HG03571 (cell line): Measurements from ENCODE around the gene NXPE3.
A peak's percentile ranks its signal among the peaks of the same experiment; 100 is the strongest.

Source experiments
- ATAC-seq: cut with Tn5 transposase; IDR thresholded peaks from one replicate; pipeline ENCODE4 v1.9.1; 2021; ENCODE audit not compliant: unreplicated experiment

The NXPE3 gene

DNA sequence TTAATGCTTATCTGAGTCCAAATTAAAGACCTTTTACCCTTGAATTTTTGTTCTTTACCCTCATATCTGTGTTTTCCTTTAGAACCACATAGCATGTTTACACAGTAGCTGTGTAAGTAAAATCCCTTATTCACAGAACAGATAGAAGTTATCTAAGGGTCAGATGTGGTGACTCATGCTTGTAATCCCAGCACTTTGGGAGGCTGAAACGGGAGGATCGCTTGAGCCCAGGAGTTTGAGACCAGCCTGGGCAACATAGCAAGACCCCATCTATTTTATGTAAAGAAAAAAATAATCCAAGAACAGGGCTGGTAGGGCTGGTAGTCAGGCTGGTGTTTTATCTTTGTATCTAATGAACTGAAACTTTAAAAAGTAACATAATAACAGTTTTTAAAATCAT is 23.2 kb downstream of the NXPE3 start:
- no peak for ATAC-seq

DNA sequence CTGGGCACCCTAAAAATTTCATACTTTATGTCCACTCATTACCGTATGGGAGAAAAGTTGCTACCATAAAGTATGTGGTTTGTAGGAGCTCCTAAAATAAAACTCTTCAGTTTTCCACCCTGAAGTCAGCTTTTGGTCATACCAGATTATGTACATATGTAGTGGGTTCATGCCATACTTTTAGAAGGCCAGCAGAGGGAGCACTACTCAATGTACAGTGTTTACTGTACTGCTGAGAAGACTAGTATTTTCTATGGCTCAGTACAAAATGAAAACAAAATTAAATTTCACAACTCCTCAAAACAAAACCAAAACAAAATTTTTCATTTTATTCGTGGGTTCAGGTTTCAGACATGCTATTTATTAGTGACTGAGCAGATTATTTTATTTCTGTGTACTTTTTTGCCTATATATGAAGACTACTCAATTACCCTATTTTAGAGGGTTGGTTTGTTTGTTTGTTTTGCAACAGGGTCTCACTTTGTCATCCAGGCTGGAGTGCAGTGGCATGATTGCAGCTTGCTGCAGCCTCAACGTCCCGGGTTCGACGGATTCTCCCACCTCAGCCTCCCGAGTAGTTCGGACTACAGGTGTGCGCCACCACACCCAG is 24.3 kb downstream of the NXPE3 start:
- peak; percentile 95 for ATAC-seq

DNA sequence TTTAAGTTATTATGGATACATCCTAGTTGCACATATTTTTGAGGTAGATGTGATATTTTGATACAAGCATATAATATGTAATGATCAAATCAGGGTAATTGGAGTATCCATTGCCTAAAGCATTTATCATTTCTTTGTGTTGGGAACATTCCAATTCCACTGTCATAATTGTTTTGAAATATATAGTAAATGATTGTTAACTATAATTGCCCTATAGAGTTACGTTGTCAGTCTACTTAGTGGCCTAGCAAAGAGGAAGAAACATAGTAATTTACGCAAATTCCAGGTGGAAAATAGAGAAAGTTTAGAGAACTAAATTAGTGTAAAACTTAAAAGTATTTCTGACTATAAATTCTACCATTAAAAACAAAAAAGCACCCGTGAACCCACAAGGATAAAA is 24.9 kb downstream of the NXPE3 start:
- ATAC-seq, result no peak

DNA sequence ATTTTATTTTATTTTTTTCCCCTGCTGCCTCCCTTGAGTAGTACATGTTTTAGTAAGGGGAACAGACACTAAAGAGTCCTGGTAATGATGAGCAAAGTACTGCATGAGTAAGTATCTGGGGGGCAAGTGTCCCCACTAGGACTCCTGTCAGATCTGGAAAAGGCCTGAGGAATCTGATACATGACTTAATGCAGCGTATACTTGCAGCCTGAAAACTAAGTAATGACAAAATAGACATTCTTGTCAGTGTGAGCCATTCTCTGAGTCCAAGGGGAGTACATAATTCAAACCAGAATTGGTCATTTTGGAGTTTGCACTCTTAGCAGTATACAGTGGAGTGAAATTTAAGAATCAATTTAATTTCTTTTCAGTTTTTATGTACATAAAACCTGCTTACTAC is 27.5 kb downstream of the NXPE3 start:
- ATAC-seq, result no peak

DNA sequence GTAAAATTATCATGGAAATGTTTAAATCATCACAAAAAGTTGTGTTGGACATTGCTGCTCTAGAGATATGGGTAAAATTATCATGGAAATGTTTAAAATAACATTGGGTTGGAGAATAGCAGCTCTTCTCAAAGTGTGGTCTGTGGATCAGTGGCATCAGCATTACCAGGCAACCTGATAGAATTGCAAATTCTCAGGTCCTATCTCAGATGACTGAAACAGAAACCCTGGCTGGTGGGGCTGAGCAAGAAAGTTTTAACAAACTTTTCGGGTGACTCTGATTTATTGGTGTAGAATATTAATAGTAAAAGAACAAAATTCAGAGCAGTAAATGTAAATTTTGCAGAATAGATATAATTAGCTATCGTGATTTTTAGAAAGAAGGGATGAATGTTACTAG is 28.9 kb downstream of the NXPE3 start:
- peak; percentile 42 for ATAC-seq

DNA sequence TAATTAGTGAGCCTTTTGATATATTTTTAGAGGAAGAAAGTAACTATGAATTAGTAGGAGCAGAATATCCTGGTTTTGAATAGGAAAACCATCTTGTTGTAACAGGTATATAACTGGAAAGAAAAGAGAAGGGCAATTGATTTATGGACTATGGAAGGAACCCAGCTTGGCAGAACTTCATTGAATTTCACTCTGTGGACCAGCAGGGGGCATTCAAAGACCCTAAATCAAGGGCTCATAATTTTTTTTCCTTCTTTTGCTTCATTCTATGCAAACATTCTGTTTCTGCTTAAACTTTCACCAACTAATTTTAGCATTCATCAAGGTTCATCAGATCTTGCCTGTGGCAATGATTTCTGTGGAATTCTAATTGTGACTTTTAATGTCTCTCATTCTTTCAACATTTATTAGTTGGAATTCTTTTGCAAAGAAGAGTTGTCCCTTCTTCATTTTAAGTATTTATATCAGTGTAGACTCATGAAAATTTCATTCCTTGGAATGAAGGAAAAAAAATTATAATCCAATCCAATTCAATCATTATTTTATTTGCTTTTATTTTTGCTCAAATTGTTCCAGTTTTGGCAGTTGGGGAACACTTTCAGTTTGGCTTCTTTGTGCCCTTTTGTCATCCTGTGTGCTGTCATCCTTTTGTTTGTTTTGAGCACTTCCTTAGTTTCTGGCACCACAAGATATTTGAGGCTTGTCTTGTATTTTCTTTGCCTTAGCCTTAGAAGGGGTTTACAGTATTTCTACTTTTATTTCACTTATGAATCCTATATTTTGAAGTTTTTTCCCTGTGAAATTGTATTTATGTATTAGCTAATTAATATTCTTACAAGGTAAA is 30.4 kb downstream of the NXPE3 start:
- ATAC-seq, result no peak

DNA sequence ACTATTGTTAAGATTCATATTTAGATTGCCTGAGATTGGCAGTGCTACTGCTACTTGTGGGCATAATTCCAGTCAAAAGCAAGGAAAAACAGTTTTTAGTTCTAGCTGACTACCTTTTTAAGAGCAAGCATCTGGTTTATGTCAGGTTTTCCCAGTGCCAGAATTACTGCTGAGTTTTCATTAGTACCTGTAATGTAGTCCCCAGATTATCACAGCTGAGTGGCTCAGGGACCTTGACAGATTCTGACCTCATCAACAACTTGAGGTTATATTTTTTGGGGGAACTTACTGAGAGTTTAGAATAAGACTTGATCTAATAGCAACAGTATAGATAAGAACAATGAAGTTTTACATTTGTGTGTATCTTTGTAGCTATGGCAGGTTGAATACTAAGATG is 31.0 kb downstream of the NXPE3 start:
- no peak for ATAC-seq

DNA sequence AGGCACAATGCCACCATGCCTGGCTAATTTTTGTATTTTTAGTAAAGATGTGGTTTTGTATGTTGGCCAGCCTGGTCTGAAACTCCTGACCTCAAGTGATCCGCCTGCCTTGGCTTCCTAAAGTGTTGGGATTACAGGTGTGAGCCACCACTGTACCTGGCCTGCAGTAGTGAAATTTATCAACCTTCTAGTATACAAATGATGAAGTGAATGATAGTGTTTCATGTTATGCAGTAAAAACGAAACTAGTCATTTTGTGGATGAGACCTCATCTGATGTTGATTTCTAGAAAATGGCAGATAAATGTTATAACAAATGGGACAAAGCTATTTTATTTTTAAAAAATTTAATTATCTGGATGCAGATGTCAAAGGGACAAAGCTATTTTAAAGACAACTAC is 32.9 kb downstream of the NXPE3 start:
- no peak for ATAC-seq

DNA sequence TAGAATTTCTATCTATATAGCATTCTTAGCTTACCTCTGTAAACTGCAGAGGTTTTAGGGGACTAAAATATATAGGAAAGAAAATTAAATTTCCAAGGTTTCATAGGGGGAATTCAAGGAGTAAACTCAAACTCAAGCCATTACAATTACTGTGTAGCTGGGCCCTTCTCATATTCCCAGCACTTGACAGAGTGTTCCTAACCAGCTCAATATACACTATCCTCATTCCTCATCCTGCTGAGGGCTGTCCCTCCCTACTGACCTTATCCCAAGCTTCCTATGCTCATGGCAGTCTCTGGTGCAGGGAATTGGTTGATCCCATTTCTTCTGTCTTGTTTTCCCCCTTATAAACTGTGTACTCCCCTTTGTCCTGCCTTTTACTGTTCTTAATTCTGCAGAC is 33.9 kb downstream of the NXPE3 start:
- no peak for ATAC-seq

DNA sequence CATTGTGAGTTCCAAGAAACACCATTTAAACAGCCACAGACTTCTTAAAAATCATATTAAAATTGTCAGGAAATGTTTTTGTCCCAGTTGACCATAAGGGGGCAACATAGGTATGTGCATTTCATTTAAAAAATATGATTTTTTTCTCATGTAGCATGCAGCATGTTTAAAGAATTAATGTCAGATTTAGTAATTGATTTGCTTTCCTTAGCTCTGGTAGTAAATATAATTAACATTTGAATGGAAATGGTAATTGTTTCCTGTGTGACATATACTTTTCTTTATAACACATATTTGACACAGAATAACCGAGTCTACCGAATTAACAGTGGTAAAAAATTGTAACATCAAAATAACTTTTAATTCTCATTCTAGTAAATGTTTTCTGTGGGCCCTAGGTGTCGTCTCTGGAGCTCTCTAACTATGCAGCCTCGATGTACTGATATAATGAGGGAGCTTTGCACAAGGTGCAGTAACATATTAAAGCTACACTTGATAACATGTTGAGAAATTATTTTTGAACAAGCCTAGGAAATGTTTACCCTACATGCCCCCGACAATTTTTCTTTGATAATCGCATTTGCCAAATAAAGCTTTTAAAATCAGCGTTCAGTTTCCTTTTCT is 34.9 kb downstream of the NXPE3 start:
- no peak for ATAC-seq

DNA sequence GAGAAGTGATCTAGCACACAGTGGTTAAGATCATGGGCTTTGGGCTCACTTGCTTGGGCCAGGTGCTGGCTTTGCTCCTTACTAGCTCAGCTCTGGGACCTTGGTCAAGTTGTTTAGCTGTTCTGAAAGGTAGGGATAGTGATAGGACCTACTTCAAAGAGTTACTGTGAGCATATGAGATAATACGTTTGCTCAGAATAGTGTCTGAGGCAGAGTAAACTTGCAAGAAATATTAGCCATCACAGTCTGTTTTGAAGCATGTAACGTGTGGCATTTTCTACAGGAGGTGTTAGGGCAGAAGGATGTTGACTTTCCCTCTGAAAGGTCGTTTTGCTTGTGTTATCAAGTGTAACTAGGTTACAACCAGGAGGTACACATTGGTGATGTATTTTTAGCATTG is 35.8 kb downstream of the NXPE3 start:
- no peak for ATAC-seq

DNA sequence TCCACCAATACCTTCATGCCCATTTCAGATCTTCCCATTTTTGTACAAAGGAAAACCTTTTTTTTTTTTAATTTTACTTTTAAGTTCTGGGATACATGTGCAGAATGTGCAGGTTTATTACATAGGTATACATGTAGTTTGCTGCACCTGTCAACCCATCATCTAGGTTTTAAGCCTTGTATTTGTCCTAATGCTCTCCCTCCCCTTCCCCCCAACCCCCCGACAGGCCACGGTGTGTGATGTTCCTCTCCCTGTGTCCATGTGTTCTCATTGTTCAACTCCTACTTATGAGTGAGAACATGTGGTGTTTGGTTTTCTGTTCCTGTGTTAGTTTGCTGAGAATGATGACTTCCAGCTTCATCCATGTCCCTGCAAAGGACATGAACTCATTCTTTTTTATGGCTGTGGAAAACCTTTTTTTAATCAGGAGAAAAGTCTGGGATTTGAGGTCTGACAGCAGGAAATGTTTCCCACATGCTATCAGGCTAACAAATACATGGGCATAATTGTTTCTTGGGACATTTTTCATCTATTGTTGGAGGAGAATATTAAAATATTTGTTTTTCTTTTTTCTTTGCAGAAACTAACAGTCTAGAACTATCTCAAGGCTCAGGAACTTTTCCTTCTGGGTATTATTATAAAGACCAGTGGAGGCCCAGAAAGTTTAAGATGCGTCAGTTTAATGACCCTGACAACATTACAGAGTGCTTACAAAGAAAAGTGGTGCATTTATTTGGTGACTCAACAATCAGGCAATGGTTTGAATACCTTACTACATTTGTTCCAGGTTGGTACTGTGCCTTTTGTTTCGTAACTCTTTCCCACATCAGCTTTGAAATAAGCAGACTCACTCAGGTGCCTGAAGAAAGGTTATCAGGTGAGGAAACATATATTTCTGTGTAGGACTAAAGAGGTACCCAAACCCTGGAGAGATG is 37.5 kb downstream of the NXPE3 start:
- no peak for ATAC-seq

DNA sequence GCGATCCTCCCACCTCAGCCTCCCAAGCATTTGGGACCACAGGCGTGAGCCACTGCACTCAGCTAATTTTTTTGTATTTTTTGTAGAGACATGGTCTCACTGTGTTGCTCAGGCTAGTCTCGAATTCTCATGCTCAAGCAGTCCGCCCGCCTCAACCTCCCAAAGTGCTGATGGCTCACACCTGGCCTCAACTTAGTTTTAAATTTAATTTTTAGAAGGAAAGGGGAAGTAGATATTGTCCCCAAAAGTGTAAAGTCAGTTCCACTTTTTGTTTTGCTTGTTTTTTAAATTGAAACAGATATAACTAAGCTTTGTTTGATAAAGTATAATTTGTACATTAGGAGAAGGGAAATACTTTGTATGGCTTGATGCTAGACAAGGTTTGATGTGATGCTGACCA is 39.0 kb downstream of the NXPE3 start:
- peak; percentile 38 for ATAC-seq

DNA sequence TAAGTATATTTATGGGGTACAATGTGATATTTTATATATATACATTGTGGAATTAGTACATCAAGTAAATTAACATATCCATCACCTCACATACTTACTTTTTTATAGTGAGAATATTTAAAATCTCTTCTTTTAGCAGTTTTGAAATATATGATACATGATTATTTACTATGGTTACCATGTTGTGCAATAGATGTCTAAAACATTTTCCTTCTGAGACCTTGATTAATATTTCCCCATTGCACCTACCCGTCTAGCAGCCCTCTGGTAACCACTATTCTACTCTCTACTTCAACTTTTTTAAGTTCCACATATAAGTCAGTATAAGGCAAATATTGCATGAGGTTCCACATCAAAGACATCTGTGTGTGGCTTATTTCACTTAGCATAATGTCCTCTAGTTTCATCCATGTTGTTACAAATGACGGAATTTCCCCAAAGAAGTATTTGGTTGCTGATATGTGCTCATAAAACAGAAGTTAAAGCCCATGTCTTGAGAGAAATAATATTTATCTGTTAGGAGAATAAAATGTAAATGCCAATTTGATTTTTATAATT is 40.7 kb downstream of the NXPE3 start:
- no peak for ATAC-seq

DNA sequence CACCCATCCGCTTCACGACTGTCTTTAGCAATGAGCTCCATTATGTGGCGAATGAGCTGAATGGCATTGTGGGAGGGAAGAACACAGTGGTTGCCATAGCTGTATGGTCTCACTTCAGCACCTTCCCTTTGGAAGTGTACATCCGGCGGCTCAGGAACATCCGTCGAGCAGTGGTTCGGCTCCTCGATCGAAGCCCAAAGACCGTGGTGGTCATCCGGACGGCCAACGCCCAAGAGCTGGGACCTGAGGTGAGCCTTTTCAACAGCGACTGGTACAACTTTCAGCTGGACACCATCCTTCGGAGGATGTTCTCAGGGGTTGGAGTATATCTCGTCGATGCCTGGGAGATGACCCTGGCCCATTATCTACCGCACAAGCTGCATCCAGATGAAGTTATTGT is 42.5 kb downstream of the NXPE3 start:
- ATAC-seq, result no peak

DNA sequence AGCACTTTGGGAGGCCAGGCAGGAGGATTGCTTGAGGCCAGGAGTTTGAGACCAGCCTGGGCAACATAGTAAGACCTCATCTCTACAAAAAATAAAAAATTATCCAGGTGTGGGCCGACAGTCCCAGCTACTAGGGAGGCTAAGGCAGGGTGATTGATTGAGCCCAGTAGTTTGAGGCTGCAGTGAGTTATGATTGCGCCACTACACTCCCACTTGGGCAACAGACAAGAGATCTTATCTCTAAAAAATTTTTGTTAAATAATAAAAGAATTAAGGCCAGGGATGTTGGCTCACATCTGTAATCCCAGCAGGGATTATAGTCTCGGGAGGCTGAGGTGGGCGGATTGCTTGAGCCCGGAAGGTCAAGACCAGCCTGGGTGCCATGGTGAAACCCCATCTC is 44.5 kb downstream of the NXPE3 start:
- no peak for ATAC-seq

DNA sequence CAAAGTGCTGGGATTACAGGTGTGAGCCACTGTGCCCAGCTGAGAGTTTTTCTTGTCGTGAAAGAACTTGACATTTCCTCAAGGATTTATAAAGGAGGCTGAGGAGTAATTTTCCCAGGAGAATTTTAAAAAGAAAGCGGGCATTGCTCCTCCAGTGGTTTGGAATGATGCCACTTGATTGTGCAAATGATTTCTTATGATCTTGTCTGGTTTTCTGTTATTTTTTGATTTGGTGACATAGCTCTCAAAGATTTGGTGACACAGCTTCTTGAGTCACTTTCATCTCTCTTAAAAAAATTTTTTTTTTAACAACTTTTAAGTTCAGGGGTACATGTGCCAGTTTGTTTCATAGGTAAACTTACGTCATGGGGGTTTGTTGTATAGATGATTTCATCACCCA is 45.7 kb downstream of the NXPE3 start:
- ATAC-seq, result no peak

DNA sequence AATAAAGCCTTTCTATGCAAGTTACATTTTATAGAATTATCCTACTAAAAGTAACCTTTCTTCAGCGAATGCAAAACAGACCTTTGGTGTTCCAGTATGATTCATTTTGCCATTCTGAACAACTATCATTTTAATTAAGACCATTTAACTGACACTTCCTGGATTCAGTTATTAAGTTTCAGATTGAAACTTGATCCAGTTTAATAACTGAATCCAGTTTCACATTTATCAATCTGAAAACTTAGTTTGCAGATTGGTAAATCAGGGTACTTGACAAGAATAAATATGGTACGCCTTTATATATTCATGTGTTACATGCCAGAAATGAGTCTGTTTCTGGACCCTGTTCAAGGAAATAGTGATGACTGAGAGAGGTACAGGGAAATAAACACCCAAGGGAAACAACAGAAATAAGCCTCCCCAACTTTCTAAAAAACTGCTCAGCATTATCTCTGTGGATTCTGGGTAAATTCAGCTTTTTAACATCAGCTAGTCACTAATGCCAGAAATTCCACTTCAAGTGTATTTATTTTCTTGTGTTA is 47.0 kb downstream of the NXPE3 start:
- ATAC-seq, result no peak

DNA sequence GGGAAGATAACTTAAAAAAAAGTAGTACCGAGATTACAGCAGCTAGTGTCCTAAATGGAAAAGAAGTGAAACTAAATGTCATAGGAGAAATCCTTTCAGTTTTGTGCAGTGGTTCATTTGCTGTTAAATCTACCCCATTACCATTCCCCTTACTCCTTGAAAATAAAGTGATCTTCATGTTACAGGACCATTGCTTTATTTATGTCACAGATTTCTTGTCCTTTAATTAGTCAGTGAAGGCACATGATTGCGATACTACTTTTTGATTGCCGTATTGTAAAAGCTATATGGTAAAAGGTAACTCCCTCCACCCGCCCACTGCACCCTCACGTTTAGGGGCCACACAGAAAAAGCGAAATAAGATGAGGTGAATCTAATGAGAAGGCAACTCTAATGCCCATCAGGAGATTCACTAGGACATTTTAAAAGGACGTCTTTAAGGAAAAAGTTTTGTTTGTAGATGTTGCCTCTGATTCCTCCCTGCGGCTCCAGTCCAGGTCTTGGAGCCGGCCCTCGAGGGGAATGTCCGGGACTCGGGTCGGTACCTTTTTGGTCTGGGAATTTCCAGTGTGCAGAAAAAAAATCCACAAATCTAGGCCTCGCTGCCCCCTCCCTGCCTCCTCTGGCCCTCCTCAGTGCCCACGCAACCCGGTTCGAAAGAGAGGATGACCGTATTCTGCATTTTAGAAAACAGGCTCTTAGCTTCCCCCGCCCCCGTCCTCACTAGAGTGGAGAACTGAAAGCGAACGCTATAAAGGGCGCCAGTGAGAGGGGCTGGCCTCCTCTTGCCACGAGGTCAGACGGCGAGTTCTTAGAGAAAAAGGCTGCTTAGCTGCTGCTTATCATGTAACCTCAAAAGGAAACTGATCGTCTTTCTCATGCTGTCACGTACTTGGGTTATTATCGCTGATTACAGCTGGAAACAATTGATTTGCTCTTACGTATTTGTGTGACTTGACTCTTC is 48.5 kb downstream of the NXPE3 start:
- ATAC-seq, result peak; percentile 85

DNA sequence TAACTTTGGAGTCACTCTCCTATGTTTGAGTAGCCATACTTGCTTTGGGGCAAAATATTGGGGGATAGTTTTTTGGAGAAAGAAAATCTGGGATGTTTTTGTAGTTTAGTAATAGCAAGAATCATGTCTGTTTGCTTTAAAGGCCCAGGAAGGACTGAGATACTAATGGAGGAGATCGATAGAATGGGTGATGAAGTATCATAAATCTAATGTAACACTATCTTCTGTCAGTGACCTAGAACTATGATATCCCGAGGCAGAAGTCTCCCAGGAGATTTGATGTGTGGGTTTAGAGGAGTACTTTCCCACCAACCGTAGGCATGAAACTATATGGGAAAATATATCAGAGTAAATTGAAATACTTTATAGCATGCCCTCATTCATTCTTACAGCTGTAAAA is 49.3 kb downstream of the NXPE3 start:
- ATAC-seq, result no peak
